Fibroblast of lung (primary cell): ENCODE measurements around the gene RAB28. TPM values are rescaled to one million over a fixed set of nuclear protein-coding genes. Genes with fewer than 3 reads are reported as not detected.
A peak's percentile ranks its signal among the peaks of the same experiment; 100 is the strongest.

Experiments
- DNase-seq, 2 donors: peaks; one replicate each; pipeline versions ENCODE4 v3.0.0 to v3.0.0-alpha.2; 2010; ENCODE audit warnings: low read depth in 2 of 2
- H2AFZ ChIP-seq: 2 replicates; pipeline ENCODE4 v1.5.1; 2012; ENCODE audit warnings: low read length, control low read depth, inconsistent platforms
- H3K27ac ChIP-seq: 2 replicates; pipeline ENCODE4 v1.5.1; 2011; ENCODE audit warnings: low read length, control low read depth; ENCODE audit not compliant: insufficient read depth
- H3K27me3 ChIP-seq: 2 replicates; pipeline ENCODE4 v1.5.1; 2011; ENCODE audit warnings: mild to moderate bottlenecking, low read length; ENCODE audit not compliant: control insufficient read depth, insufficient read depth
- H3K36me3 ChIP-seq: 2 replicates; pipeline ENCODE4 v1.5.1; 2011; ENCODE audit warnings: low read length; ENCODE audit not compliant: control insufficient read depth, insufficient read depth
- H3K4me1 ChIP-seq: 2 replicates; pipeline ENCODE4 v1.5.1; 2011; ENCODE audit warnings: low read length; ENCODE audit not compliant: control insufficient read depth, insufficient read depth; ENCODE audit errors: extremely low read depth
- H3K4me2 ChIP-seq: 2 replicates; pipeline ENCODE4 v1.5.1; 2011; ENCODE audit warnings: low read length, control low read depth; ENCODE audit not compliant: insufficient read depth; ENCODE audit errors: extremely low read depth
- H3K4me3 ChIP-seq, 4 experiments: fragments of 200-600 bp in 1 of 4; sonication (generic) in 1 of 4; replicated peaks in 1 of 4; 2 replicates each; pipeline ENCODE4 v1.5.1; 2011 to 2016; ENCODE audit warnings: low read length in 4 of 4, low read depth in 3 of 4, mild to moderate bottlenecking in 3 of 4, control low read depth in 2 of 4, inconsistent platforms in 1 of 4, mixed read lengths in 1 of 4; ENCODE audit not compliant: insufficient read depth in 1 of 4; ENCODE audit errors: control extremely low read depth in 1 of 4
- H3K79me2 ChIP-seq: 2 replicates; pipeline ENCODE4 v1.5.1; 2012; ENCODE audit warnings: mild to moderate bottlenecking, low read length, inconsistent platforms; ENCODE audit not compliant: control insufficient read depth, insufficient read depth
- H3K9ac ChIP-seq: 2 replicates; pipeline ENCODE4 v1.5.1; 2011; ENCODE audit warnings: mild to moderate bottlenecking, low read length, control low read depth; ENCODE audit not compliant: insufficient read depth
- H3K9me3 ChIP-seq: 2 replicates; pipeline ENCODE4 v1.5.1; 2012; ENCODE audit warnings: low read depth, low read length; ENCODE audit not compliant: control insufficient read depth, insufficient read depth
- H4K20me1 ChIP-seq: 2 replicates; pipeline ENCODE4 v1.5.1; 2011; ENCODE audit warnings: low read length; ENCODE audit not compliant: control insufficient read depth, insufficient read depth; ENCODE audit errors: extremely low read depth
- EZH2 ChIP-seq: IDR thresholded peaks from 2 replicates; pipeline ENCODE4 v1.5.1; 2012; ENCODE audit warnings: low read length, control low read depth, mild to moderate bottlenecking; ENCODE audit errors: missing control alignments
- polyA plus RNA-seq, 2 donors: library from polyadenylated mRNA; depleted of rRNA in 1 of 2; stranded (reverse) in 1 of 2; unstranded in 1 of 2; fragments of >200 nt; gene quantifications; 2 replicates each; pipeline ENCODE4 v1.2.1, GENCODE V29; 2011 to 2012; ENCODE audit warnings: missing spikeins in 1 of 2
- total RNA-seq: library from RNA; depleted of rRNA; stranded (reverse); fragments of >200 nt; gene quantifications from 2 replicates; pipeline ENCODE4 v1.2.1, GENCODE V29; 2014
- TF ChIP-seq, protein P1 (sequence below), 2 donors: IDR thresholded peaks in 1 of 2; conservative IDR thresholded peaks in 1 of 2; 1 replicate in 1 of 2; 2 replicates in 1 of 2; pipeline ENCODE4 v1.5.1; 2011 to 2012; ENCODE audit warnings: low read length in 2 of 2, control low read depth in 1 of 2, inconsistent platforms in 1 of 2, low read depth in 1 of 2, mild to moderate bottlenecking in 1 of 2

Gene RAB28
- total and polyA plus RNA-seq, 2 donors (not counting 1 experiment from before 2014, with no cell fraction given), result 17.7 to 18.1 TPM

DNA sequence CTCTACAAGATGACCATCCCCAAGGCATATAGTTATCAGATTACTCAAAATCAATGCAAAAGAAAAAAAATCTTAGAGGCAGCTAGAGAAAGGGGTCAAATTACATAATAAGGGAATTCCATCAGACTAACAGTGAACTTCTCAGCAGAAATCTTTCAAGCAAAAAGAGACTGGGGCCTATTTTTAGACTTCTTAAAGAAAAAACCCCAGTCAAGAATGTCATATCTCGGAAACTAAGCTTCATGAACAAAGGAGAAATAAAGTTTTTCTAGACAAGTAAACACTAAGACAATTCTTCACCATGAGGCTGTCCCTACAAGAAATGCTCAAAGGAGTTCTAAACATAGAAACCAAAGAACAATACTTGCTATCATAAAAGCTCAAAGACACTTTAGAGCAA lies 51.7 kb downstream of the RAB28 start:
- no peak overlapping the region for H2AFZ ChIP-seq
- no peaks in the 10 kb centered on the region for H3K4me1 ChIP-seq
- no peaks in the 10 kb centered on the region for H3K9me3 ChIP-seq
- no peak overlapping the region for H3K9ac ChIP-seq
- peaks cover 2% of the 10 kb centered on the region for H3K79me2 ChIP-seq
- DNase-seq, result peak in 1 of 2 donors; percentile 60
- no peak overlapping the region for H3K4me3 ChIP-seq
- no peak overlapping the region for H3K27ac ChIP-seq
- no peak overlapping the region for H3K4me2 ChIP-seq
- H4K20me1 ChIP-seq, result no peaks in the 10 kb centered on the region
- no peaks in the 10 kb centered on the region for H3K36me3 ChIP-seq
- no peak for TF ChIP-seq EZH2
- TF ChIP-seq, protein P1, sequence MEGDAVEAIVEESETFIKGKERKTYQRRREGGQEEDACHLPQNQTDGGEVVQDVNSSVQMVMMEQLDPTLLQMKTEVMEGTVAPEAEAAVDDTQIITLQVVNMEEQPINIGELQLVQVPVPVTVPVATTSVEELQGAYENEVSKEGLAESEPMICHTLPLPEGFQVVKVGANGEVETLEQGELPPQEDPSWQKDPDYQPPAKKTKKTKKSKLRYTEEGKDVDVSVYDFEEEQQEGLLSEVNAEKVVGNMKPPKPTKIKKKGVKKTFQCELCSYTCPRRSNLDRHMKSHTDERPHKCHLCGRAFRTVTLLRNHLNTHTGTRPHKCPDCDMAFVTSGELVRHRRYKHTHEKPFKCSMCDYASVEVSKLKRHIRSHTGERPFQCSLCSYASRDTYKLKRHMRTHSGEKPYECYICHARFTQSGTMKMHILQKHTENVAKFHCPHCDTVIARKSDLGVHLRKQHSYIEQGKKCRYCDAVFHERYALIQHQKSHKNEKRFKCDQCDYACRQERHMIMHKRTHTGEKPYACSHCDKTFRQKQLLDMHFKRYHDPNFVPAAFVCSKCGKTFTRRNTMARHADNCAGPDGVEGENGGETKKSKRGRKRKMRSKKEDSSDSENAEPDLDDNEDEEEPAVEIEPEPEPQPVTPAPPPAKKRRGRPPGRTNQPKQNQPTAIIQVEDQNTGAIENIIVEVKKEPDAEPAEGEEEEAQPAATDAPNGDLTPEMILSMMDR (conservative IDR thresholded peaks at IDR 0.05 in 1 of 2, IDR thresholded peaks at IDR 0.05 in 1 of 2; ENCODE audit: low read depth in 1 of 2, low read length in 2 of 2), result no peak
- no peaks in the 10 kb centered on the region for H3K27me3 ChIP-seq

DNA sequence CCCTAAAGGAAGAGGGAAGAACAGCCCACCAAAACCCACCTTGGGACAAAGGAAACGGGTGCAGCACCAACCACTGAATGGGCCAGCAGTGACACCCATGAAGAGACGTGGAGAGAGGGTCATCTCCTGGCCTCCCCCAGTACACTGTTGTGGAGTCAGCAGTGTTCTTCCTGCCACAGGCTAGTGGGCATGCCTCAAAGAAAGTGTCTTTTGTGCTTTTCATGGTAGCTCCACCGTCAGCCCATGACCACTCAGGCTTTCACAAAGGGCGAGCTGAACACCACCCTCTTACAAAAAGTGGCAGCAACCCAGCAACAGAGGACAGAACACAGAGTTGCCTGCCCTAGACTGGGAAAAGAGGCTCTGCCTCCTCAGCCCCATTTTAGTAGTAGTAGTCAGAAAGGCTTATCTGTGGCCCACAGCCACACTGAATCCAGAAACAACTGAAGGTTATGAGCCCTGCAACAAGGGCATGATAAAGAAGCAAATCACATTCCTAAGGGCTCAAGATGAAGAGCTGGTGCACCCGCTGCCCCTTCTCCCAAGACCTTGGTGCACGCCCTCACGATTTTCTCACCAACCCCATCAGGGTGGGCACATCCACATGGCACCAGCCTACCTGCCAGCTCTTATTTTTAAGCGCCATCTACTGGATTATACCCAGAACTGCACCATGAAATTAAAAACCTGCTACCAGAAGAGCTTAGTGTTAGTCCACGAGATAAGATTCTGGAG lies 53.1 kb downstream of the RAB28 start:
- no peak for DNase-seq
- H2AFZ ChIP-seq, result no peak overlapping the region

DNA sequence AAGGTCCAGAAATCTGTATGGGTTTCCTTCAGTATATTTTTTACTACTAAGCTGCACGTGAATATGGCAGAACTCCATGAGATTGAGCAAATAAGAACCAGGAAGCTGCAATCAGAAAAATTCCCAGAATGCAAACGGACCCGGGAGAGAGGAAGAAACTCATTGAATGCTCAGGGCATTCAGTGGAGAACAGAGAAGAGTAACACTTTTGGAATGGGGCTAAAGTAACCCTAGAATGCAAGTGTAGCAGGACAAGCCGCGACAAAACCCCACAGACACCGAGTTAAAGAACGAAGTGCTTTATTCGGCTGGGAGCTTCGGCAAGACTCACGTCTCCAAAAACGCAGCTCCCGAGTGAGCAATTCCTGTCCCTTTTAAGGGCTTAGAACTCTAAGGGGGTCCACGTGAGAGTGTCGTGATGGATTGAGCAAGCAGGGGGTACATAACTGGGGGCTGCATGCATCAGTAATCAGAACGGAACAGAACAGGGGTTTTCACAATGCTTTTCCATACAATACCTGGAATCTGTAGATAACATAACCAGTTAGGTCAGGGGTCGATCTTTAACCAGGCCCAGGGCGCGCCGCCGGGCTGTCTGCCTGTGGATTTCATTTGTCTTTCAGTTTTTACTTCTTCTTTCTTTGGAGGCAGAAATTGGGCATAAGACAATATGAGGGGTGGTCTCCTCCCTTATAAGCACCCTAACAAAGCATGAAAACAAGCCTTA lies 56.4 kb downstream of the RAB28 start:
- Histone ChIP-seq H3K4me1 (no peaks in the 10 kb centered on the region), H3K27me3 (no peaks in the 10 kb centered on the region), H3K36me3 (no peaks in the 10 kb centered on the region), H3K9me3 (no peaks in the 10 kb centered on the region), H4K20me1 (no peaks in the 10 kb centered on the region), H3K27ac (no peak overlapping the region), H2AFZ (no peak overlapping the region), H3K79me2 (no peaks in the 10 kb centered on the region), H3K4me2 (no peak overlapping the region), H3K9ac (no peak overlapping the region), H3K4me3 (no peak overlapping the region)
- peak; percentile 17 to 19 for DNase-seq
- TF ChIP-seq EZH2, result no peak
- TF ChIP-seq, protein P1 (conservative IDR thresholded peaks at IDR 0.05 in 1 of 2, IDR thresholded peaks at IDR 0.05 in 1 of 2; ENCODE audit: low read depth in 1 of 2, low read length in 2 of 2), result no peak

More for the DNA sequence above, 53.1 kb downstream of the RAB28 start:
- Histone ChIP-seq H3K9me3 (no peaks in the 10 kb centered on the region), H3K36me3 (no peaks in the 10 kb centered on the region), H3K4me3 (no peak overlapping the region), H4K20me1 (no peaks in the 10 kb centered on the region), H3K79me2 (peaks cover 2% of the 10 kb centered on the region), H3K4me2 (no peak overlapping the region), H3K4me1 (no peaks in the 10 kb centered on the region), H3K27ac (no peak overlapping the region), H3K9ac (no peak overlapping the region), H3K27me3 (no peaks in the 10 kb centered on the region)
- TF ChIP-seq, protein P1 (conservative IDR thresholded peaks at IDR 0.05 in 1 of 2, IDR thresholded peaks at IDR 0.05 in 1 of 2; ENCODE audit: low read depth in 1 of 2, low read length in 2 of 2), result no peak
- no peak for TF ChIP-seq EZH2
